NCI-H510A treated with DMSO at 0.1 percent for 48 hours (cell line): ENCODE results near the gene KIRREL3.

Experiments
- DNase-seq: peaks from one replicate; lab custom pipeline; 2025; lab: John Stamatoyannopoulos, UW

The KIRREL3 gene

DNA sequence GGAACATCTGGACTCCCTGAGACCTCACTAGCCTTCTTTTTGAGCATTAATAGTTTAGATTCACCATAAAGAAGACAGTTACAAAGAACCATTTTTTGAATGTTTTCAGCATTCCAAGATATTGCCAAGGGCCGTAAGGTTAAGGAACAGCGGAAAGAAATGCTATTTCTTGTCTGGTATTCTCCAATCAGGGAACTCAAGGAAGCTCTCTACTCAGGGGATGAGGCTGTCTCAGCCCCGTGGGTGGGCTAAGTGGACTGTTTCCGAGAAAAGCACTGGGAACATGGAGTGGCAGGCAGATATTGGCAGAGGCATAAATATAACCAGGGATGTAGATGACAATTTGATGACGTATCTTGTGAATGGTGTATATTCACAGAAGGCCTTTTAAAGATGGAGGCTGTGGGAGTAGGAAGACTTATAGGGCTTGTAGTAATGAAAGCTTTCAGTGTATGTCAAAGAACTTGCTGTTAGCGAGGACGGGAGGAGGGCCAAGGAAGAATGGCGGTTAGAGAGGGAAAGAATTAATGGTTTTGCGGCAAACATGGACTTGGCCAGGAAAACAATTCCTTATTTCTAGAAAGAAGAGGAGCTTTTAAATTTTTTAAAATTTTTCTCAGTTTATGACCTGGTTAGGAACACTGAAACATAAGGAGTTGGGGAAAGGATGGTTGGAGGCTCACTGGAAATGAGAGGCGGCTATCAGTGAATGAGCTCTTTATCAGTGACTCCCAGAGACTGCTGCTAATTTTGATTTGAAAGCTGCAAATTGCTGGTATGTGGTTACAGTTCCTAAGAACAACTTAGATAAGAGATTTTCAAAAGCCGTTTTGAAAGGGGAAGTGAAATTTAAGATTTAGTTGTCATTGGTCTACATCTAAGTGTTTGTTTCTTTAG is 580.5 kb downstream of the KIRREL3 start:
- DNase-seq: no peak

- DNase-seq: no peak
These were observed 581.7 kb downstream of the KIRREL3 start for GRCh38 chr11:126418887-126419286.

- no peak for DNase-seq
These were observed 583.3 kb downstream of the KIRREL3 start for GRCh38 chr11:126417091-126417862.

GRCh38 chr11:126416542-126417090 is 584.0 kb downstream of the KIRREL3 start:
- DNase-seq: peak; percentile 73

- DNase-seq: no peak
These were observed 584.7 kb downstream of the KIRREL3 start for GRCh38 chr11:126415669-126416420.

- no peak for DNase-seq
These were observed 585.4 kb downstream of the KIRREL3 start for GRCh38 chr11:126415128-126415527.

- DNase-seq: no peak
These were observed 586.0 kb downstream of the KIRREL3 start for GRCh38 chr11:126414615-126415014.

DNA sequence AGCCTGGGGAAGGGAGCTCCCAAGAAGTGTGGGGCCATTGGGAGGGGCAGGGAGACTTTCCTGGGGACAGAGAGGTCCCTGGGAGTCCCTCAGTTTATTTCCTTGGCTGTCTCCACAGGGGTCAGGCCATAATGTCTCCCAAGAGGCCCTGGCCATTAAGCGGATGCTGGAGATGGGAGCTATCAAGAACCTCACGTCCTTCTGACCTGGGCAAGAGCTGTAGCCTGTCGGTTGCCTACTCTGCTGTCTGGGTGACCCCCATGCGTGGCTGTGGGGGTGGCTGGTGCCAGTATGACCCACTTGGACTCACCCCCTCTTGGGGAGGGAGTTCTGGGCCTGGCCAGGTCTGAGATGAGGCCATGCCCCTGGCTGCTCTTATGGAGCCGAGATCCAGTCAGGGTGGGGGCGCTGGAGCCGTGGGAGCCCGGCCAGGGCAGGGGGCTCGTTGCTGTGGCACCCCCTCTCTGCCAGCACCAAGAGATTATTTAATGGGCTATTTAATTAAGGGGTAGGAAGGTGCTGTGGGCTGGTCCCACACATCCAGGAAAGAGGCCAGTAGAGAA is 586.6 kb downstream of the KIRREL3 start:
- DNase-seq: no peak

GRCh38 chr11:126413426-126413825 is 587.1 kb downstream of the KIRREL3 start:
- no peak for DNase-seq

DNA sequence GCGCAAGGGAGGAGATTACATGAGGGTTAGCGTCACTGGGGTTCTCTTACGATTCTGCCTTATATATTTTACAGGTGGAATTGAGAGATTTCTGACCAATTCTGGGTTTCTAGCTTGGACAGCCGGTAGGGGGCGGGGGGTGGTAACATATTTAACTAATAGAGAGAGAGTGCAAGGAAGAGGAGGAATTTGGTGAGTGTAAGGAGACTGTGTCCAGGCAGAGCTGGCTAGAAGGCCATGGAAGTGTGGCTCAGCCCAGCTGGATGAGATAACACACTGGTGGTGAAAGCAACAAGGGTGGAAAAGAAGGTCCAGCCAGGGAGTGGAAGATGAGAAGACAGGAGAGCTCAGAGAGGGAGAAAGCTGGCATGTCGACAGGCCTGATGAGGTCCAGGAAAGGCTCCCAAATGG is 588.6 kb downstream of the KIRREL3 start:
- DNase-seq: no peak

DNA sequence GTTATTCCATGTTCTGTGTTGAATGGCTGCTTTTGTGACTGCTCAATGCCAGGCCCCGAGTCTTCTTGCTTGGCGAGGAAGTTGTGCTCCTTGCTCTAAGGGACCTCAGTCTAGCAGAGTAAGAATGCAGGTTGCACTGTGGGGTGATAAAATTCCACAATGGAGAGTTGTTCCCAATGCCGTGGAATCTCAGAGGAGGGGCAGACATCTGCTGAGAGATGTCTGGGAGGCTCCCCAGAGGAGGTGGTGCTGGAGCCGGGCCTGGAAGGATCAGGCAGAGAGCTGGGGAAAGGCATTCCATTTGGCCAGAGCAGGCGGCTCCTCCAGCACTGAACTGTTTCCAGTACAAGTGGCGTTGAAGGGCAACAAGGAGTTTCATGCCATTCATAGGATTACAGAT is 589.9 kb downstream of the KIRREL3 start:
- DNase-seq: no peak

DNA sequence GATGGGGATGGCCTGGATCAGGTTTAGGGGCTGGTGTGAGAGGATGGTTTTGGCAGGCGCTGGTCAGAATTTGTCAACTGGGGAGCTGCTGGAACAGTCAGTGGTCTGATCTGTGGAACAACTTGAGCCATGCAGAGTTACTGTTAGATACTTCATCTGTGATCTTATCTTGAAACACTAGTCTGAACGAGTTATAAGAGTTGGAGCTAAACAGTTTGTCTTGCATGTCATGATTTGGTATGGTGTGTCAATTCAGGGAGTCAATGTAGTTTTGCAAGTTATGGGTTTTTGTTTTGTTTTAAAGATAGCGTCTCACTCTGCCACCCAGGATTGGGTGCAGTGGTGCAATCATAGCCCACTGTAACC is 591.0 kb downstream of the KIRREL3 start:
- DNase-seq: no peak

DNA sequence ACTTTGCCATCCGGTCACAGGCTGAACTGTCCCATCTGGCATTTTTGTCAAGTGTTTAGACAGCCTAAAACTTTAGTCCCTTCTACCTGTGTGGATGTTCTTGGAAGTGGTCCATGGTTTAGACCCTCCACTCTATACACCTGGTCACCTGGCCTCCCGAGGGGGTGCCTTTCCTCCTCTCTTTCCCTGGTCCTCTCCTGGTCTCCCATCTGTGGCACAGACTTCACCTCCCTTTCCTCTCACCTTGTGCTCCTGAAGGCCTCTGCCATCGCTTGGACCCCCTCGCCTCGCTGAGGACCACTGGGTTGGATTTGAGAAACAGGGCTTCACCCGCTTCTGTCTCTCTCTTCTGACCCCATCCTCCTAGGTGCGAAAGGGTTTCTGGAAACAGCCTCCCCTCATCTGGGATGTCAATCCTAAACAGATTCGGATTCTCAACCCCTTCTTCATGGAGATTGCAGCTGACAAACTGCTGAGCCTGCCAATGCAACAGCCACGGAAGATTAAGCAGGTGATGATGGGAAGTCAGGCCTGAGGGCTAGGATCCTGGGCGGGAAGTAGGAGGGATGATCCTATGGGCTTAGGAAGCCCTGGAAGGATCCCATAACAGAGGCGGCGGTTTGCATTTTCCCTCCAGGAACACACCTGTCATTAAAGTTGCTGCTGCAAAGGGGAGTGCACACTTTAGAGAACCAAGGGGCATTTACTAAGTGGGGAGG is 591.5 kb downstream of the KIRREL3 start:
- DNase-seq: no peak

DNA sequence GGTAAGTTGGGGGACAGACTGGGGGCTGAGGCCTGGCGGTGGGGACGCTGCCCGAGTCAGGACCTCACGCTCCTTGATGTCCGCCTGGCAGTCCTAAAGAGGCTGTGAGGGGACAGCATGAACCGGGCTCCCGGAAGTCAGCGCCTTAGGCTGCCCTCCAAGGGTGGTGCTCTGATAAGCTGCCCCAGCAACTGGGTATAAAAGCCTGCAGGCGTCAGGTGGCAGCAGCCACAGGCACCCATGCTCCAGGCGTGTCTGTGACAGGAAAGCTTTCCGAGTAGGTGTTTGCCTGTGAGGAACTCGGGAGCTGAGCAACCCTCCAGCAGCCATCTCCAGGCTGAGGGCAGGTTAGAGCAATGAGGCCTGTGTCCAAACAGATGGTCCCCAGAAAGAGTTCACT is 592.1 kb downstream of the KIRREL3 start:
- no peak for DNase-seq

DNA sequence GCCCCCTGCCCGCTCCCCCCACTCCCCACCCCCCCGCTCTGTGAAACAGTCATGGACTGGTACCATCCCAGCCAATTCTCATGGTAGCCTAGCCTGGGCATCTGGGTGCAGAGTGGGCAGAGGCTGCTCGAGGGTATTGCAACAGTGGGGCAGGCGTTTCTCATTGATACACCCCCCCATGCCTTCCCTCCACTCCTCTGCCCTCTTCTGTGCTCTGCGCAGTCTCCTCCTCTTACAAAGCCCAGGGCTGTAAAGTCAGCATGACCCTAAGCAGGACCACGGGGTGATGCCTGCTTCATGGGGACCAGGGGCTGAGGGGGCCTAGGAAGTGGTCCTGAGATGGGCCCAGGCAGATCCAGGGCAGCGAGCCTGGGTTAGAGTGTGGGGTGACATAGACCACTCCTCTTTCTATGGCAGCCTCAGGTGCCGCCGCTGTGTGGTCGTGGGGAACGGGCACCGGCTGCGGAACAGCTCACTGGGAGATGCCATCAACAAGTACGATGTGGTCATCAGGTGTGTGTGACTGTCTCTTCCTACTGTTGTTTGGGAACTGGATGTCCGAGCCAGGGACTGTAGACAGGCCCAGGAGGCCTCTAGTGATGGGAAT is 592.8 kb downstream of the KIRREL3 start:
- DNase-seq: no peak

DNA sequence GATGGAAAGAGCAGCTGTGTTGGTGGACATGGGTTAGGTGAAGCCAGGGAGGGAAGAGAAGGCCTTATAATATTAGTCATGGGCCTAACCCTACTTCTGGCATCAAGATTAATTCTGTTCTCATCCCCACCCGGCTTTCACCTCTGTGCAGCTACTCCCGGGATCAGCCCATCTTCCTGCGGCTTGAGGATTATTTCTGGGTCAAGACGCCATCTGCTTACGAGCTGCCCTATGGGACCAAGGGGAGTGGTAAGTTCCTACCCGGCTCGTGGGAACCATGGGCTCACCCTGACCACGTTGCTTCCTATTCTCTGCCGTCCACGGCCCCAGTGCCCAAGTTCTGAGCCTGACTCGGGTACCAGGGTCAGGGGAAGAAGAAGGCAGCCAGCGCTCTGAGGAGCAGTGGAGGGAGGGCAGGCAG is 593.5 kb downstream of the KIRREL3 start:
- DNase-seq: no peak

- no peak for DNase-seq
These were observed 594.2 kb downstream of the KIRREL3 start for GRCh38 chr11:126406368-126406767.

GRCh38 chr11:126405906-126406305 is 594.7 kb downstream of the KIRREL3 start:
- peak; percentile 58 for DNase-seq

GRCh38 chr11:126405374-126405773 is 595.2 kb downstream of the KIRREL3 start:
- DNase-seq: peak; percentile 47

DNA sequence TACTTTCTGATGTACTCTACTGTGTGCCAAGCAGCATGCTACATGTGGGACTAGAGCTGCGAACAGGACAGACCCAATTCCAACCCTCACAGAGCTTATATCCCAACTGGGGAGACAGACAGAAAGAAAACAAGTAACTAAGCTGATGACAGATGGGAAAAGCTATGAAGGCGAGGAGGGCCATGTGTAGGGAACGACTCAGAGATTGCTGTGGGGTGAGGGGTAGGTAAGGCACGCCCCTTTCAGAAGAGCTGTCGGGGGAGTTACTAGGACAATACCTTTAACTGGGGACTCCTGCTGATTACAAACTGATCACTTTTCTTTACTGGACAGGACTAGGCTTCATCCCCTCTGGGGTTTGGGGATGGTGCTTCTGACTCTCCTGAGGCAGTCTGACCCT is 596.2 kb downstream of the KIRREL3 start:
- DNase-seq: no peak

DNA sequence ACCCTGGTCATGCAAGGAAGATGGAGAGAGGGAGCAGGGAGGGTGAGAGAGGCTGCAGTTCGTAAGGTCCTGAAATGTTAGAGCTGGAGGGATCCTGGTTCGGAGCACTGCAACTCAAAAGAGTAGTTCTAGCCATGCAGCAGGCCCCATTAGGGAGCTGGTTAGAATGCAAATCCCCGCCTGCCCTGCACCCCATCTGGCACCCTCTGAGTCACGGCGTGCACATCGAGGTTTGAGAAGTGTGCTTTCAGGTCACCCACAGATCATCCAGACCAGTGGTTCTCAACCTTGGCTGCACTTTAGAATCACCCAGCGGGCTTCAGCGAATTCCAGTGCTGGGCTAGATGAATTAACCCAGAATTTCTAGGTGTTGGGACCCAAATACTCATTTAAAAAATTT is 596.9 kb downstream of the KIRREL3 start:
- no peak for DNase-seq
